IPS DF 6.9 (cell line): ENCODE data around the gene AMMECR1.

Source experiments
- DNase-seq: peaks from one replicate; pipeline ENCODE4 v3.0.0-alpha.2; 2013; ENCODE audit warnings: low read depth, low spot score
- H3K27ac ChIP-seq: one replicate; pipeline ENCODE4 v1.5.1; 2013; ENCODE audit warnings: low read length, control low read depth
- H3K27me3 ChIP-seq: 2 replicates; pipeline ENCODE4 v1.6.1; 2013; ENCODE audit warnings: mild to moderate bottlenecking, low read length; ENCODE audit not compliant: control insufficient read depth, insufficient read depth
- H3K36me3 ChIP-seq: 2 replicates; pipeline ENCODE4 v1.6.1; 2013; ENCODE audit warnings: low read length; ENCODE audit not compliant: control insufficient read depth, insufficient read depth
- H3K4me1 ChIP-seq: 2 replicates; pipeline ENCODE4 v1.6.1; 2013; ENCODE audit warnings: low read length; ENCODE audit not compliant: control insufficient read depth, insufficient read depth
- H3K4me3 ChIP-seq: 2 replicates; pipeline ENCODE4 v1.5.1; 2013; ENCODE audit warnings: mild to moderate bottlenecking, low read length
- H3K9me3 ChIP-seq: 2 replicates; pipeline ENCODE4 v1.6.1; 2013; ENCODE audit warnings: low read length, inconsistent platforms; ENCODE audit not compliant: control insufficient read depth, insufficient read depth
- WGBS: extraction: QIAGEN DNeasy Blood & Tissue Kit; methylation state at CpG from one replicate; pipeline ENCODE4 v1.1.7; 2013; ENCODE audit warnings: mixed read lengths, missing lambda C conversion rate; ENCODE audit not compliant: insufficient read length, insufficient coverage; 5-methylcytosine and 5-hydroxymethylcytosine counted together

AMMECR1 gene

DNA sequence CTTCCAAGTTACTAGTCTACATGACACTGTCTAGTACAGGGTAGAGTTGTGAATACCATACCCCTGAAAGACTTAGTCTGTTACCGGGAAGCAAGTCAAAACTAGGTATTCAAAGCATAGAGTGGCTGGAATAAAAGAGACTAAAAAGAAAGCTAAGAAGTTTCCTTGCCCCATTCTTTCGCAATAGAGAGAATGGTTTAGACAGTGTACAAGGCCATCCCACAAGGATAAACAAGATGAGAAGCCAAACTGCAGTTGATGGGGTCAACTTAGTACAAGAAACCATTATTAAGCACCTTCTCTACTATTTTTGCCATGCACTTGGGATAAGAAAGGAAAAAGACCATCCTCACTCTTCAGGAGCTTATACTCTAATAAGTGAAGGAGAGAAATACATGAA lies 30.3 kb downstream of the AMMECR1 start:
- Histone ChIP-seq H3K4me3 (no peak overlapping the region), H3K4me1 (no peaks in the 10 kb centered on the region), H3K27me3 (no peaks in the 10 kb centered on the region), H3K36me3 (no peaks in the 10 kb centered on the region), H3K9me3 (no peaks in the 10 kb centered on the region), H3K27ac (no peak overlapping the region)
- WGBS: no CpG with 5 or more reads among the region's 2 CpGs
- no peak for DNase-seq

DNA sequence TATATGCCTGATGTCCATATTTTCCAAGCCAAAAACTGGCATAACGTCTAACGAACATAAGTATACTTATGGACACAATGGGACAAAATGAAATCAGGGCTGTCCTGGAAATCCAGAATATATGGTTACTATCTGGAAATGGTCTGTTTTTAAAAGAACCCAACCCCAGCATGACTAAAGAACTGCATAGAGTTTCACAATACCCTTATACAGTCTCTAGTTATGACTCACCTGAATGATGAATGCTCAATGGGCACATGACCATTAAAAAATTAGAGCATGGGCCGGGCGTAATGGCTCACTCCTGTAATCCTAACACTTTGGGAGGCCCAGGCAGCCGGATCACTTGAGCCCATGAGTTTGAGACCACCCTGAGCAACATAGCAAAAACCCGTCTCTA lies 31.8 kb downstream of the AMMECR1 start:
- no CpG with 5 or more reads among the region's 6 CpGs for WGBS
- no peaks in the 10 kb centered on the region for H3K36me3 ChIP-seq
- no peak overlapping the region for H3K27ac ChIP-seq
- no peaks in the 10 kb centered on the region for H3K9me3 ChIP-seq
- no peak for DNase-seq
- no peaks in the 10 kb centered on the region for H3K4me1 ChIP-seq
- H3K27me3 ChIP-seq: no peaks in the 10 kb centered on the region
- no peak overlapping the region for H3K4me3 ChIP-seq

GRCh38 chrX:110284159-110284558 lies 33.7 kb downstream of the AMMECR1 start:
- no peak for DNase-seq
- H3K36me3 ChIP-seq: no peaks in the 10 kb centered on the region
- H3K27me3 ChIP-seq: no peaks in the 10 kb centered on the region
- no peak overlapping the region for H3K27ac ChIP-seq
- no peaks in the 10 kb centered on the region for H3K4me1 ChIP-seq
- H3K9me3 ChIP-seq: no peaks in the 10 kb centered on the region
- no CpG with 5 or more reads among the region's 2 CpGs for WGBS
- no peak overlapping the region for H3K4me3 ChIP-seq

DNA sequence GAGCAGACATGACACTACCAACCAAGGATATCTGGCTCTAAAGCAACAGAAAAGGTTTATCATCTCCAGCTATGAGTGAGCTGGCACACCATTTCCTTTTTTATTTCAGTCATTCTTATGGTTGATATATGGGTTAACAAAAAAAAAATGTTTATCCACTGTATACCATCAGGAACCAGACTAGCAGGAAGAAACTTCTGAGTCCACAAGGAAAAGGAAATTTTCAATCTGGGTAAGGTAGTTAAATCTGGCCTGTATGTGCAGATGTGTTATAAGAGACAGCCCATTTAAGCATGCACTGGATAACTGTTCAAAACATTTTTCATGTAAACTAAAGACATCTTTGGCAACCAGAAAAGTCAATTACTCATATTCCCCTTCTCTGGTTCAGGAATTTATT lies 35.0 kb downstream of the AMMECR1 start:
- Histone ChIP-seq H3K27me3 (no peaks in the 10 kb centered on the region), H3K36me3 (no peaks in the 10 kb centered on the region), H3K4me1 (no peaks in the 10 kb centered on the region), H3K27ac (no peak overlapping the region), H3K9me3 (no peaks in the 10 kb centered on the region), H3K4me3 (no peak overlapping the region)
- no peak for DNase-seq

DNA sequence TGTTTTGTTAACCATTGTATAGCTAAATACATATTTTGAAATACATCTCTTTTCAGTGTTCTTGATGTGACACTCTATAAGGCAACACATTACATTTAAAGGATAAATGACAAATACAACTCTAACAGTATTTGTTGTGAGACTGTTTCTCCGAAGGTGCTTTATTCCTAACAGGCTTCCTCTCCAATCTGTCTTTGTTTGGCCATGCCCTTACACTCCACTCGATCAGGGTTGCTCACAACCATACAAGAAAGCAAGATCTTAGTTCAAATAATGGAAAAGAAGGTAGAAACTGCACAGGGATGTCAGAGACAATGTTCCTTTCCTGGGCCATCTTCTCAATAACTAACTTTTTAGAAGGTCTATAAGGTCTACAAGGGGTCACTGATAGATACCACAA lies 36.5 kb downstream of the AMMECR1 start:
- H3K4me3 ChIP-seq: no peak overlapping the region
- no CpG with 5 or more reads among the region's 2 CpGs for WGBS
- DNase-seq: no peak
- H3K9me3 ChIP-seq: no peaks in the 10 kb centered on the region
- no peaks in the 10 kb centered on the region for H3K36me3 ChIP-seq
- H3K4me1 ChIP-seq: no peaks in the 10 kb centered on the region
- H3K27me3 ChIP-seq: no peaks in the 10 kb centered on the region
- H3K27ac ChIP-seq: no peak overlapping the region

- Histone ChIP-seq H3K36me3 (no peaks in the 10 kb centered on the region), H3K4me3 (no peak overlapping the region), H3K4me1 (no peaks in the 10 kb centered on the region), H3K27me3 (no peaks in the 10 kb centered on the region), H3K27ac (no peak overlapping the region), H3K9me3 (no peaks in the 10 kb centered on the region)
- no peak for DNase-seq
These were observed 36.9 kb downstream of the AMMECR1 start for GRCh38 chrX:110280954-110281353.

DNA sequence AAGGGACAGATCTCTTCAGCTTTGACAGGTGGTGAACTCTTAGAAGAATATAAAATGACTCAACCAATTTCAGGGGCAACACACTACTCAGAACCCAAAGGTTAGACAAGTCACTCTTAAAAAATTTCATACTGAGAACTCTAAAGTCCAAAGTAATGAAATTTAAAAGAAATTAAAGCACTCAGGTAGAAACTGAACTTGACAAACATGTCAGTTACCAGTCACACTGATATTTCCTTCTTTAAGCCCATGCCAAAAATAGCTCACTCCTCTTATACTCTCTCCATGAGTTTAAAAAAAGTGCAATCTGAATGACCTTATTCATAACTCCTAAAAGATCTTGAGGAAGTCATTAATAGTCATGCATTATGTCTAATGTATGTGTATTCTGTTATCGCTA lies 40.3 kb downstream of the AMMECR1 start:
- Histone ChIP-seq H3K27me3 (no peaks in the 10 kb centered on the region), H3K4me1 (no peaks in the 10 kb centered on the region), H3K36me3 (no peaks in the 10 kb centered on the region), H3K27ac (no peak overlapping the region), H3K4me3 (no peak overlapping the region), H3K9me3 (no peaks in the 10 kb centered on the region)
- no peak for DNase-seq
- WGBS: no CpG with 5 or more reads among the region's 1 CpG

DNA sequence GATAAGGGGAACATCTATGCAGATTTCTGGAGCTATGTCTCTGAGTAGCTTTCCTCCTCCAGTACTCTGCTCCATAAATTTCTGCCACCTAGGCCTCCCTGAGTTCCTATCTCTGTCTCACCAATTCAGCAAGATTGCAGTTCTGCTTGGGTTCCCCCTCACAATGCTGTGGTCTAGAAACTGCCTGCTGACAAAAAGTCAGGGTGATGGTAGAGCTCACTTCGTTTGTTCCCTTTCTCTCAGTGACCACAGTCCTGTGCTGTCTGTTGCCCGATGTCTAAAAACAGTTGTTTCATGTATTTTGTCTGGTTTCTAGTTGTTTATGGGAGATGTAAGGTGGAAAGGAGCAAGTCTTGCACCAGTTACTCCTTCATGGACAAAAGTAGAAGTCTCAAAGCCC lies 41.1 kb downstream of the AMMECR1 start:
- Histone ChIP-seq H3K4me3 (no peak overlapping the region), H3K27ac (no peak overlapping the region), H3K27me3 (no peaks in the 10 kb centered on the region), H3K4me1 (no peaks in the 10 kb centered on the region), H3K9me3 (no peaks in the 10 kb centered on the region), H3K36me3 (no peaks in the 10 kb centered on the region)
- DNase-seq: no peak
- WGBS: no CpG with 5 or more reads among the region's 2 CpGs

DNA sequence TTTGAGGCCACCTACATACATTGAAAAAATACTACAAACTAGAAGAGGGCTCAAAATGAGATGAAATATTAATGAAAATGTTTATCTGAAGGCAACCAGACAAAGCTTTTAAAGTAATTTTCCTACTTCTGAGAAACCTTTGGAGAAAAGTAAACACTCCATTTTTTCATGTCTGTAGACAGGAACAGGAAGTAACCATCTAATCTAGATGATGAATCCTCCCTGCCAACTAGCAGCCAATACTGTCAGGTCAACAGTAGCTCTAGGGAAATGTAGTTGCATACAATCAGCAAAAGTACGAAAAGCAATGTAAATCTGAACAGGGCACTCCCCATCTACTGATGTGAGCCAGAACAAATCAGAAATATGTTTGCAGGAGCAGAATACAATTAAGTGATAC lies 49.0 kb downstream of the AMMECR1 start:
- no peaks in the 10 kb centered on the region for H3K27me3 ChIP-seq
- H3K27ac ChIP-seq: no peak overlapping the region
- H3K4me1 ChIP-seq: no peaks in the 10 kb centered on the region
- DNase-seq: no peak
- WGBS: no CpG with 5 or more reads among the region's 1 CpG
- H3K36me3 ChIP-seq: no peaks in the 10 kb centered on the region
- no peaks in the 10 kb centered on the region for H3K9me3 ChIP-seq
- H3K4me3 ChIP-seq: no peak overlapping the region

GRCh38 chrX:110268395-110268794 lies 49.5 kb downstream of the AMMECR1 start:
- H3K4me1 ChIP-seq: no peaks in the 10 kb centered on the region
- H3K27ac ChIP-seq: no peak overlapping the region
- no peaks in the 10 kb centered on the region for H3K27me3 ChIP-seq
- H3K4me3 ChIP-seq: no peak overlapping the region
- no peak for DNase-seq
- no peaks in the 10 kb centered on the region for H3K9me3 ChIP-seq
- H3K36me3 ChIP-seq: no peaks in the 10 kb centered on the region
- no CpG with 5 or more reads among the region's 6 CpGs for WGBS

DNA sequence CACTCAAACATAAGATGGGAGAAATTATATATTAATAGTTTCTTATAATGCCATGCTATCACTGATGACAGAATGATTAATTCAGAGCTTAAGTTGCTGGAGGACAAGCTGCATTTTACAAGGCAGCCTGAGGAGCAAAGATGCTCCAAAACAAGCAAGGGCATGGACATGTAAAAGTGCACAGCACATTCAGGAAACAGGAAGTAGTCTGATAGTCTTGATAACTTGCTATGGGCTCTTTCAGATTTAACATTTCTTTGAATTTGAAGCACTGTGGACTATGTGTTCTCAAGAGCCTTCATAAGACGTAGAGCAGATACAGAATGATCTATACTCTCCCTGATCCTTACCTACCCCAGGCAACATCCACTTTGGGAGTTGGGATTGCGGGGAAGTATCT lies 50.0 kb downstream of the AMMECR1 start:
- no peaks in the 10 kb centered on the region for H3K36me3 ChIP-seq
- no peak overlapping the region for H3K27ac ChIP-seq
- WGBS: no CpG with 5 or more reads among the region's 2 CpGs
- no peak for DNase-seq
- no peaks in the 10 kb centered on the region for H3K27me3 ChIP-seq
- no peak overlapping the region for H3K4me3 ChIP-seq
- H3K9me3 ChIP-seq: no peaks in the 10 kb centered on the region
- H3K4me1 ChIP-seq: no peaks in the 10 kb centered on the region
